ENCODE measurements around the gene MYO5A.
"Not testable (repeated sequence)": the region's sequence is repeated elsewhere in the genome, so short reads cannot be mapped to it uniquely, and the experiment has no call there.

Gene MYO5A

GRCh38 chr15:52419494-52419893 lies 109.2 kb downstream of the MYO5A start:
- no peak for DNase-seq (ENCODE audit: low read depth, low spot score)

GRCh38 chr15:52417957-52418356 lies 110.7 kb downstream of the MYO5A start:
- DNase-seq (ENCODE audit: low read depth, low spot score), result no peak

GRCh38 chr15:52417521-52417920 lies 111.2 kb downstream of the MYO5A start:
- no peak for DNase-seq (ENCODE audit: low read depth, low spot score)

- not testable (repeated sequence) for DNase-seq (ENCODE audit: low read depth, low spot score)
Measured at GRCh38 chr15:52416566-52416965, 112.1 kb downstream of the MYO5A start.

- DNase-seq (ENCODE audit: low read depth, low spot score), result no peak
Measured at GRCh38 chr15:52415628-52416027, 113.1 kb downstream of the MYO5A start.

GRCh38 chr15:52414936-52415335 lies 113.7 kb downstream of the MYO5A start:
- no peak for DNase-seq (ENCODE audit: low read depth, low spot score)

GRCh38 chr15:52408823-52409222 lies 119.9 kb downstream of the MYO5A start:
- DNase-seq (ENCODE audit: low read depth, low spot score), result no peak

GRCh38 chr15:52407374-52407773 lies 121.3 kb downstream of the MYO5A start:
- no peak for DNase-seq (ENCODE audit: low read depth, low spot score)

GRCh38 chr15:52406601-52407000 lies 122.1 kb downstream of the MYO5A start:
- no peak for DNase-seq (ENCODE audit: low read depth, low spot score)

GRCh38 chr15:52405856-52406255 lies 122.8 kb downstream of the MYO5A start:
- DNase-seq (ENCODE audit: low read depth, low spot score), result no peak

- no peak for DNase-seq (ENCODE audit: low read depth, low spot score)
Measured at GRCh38 chr15:52397118-52397517, 131.6 kb downstream of the MYO5A start.

- DNase-seq (ENCODE audit: low read depth, low spot score), result no peak
Measured at GRCh38 chr15:52394118-52394517, 134.6 kb downstream of the MYO5A start.

- DNase-seq (ENCODE audit: low read depth, low spot score), result no peak
Measured at GRCh38 chr15:52392008-52392687, 136.5 kb downstream of the MYO5A start.

- DNase-seq (ENCODE audit: low read depth, low spot score), result no peak
Measured at GRCh38 chr15:52391069-52391468, 137.6 kb downstream of the MYO5A start.

- no peak for DNase-seq (ENCODE audit: low read depth, low spot score)
Measured at GRCh38 chr15:52385670-52386069, 143.0 kb downstream of the MYO5A start.

- DNase-seq (ENCODE audit: low read depth, low spot score), result no peak
Measured at GRCh38 chr15:52383100-52383588, 145.5 kb downstream of the MYO5A start.

GRCh38 chr15:52382647-52383046 lies 146.0 kb downstream of the MYO5A start:
- no peak for DNase-seq (ENCODE audit: low read depth, low spot score)

- DNase-seq (ENCODE audit: low read depth, low spot score), result no peak
Measured at GRCh38 chr15:52379395-52380106, 149.1 kb downstream of the MYO5A start.

- DNase-seq (ENCODE audit: low read depth, low spot score), result no peak
Measured at GRCh38 chr15:52378746-52379394, 149.8 kb downstream of the MYO5A start.

GRCh38 chr15:52370010-52370409 lies 158.7 kb downstream of the MYO5A start:
- no peak for DNase-seq (ENCODE audit: low read depth, low spot score)

GRCh38 chr15:52369455-52369854 lies 159.2 kb downstream of the MYO5A start:
- no peak for DNase-seq (ENCODE audit: low read depth, low spot score)

GRCh38 chr15:52369030-52369429 lies 159.7 kb downstream of the MYO5A start:
- DNase-seq (ENCODE audit: low read depth, low spot score), result no peak

- no peak for DNase-seq (ENCODE audit: low read depth, low spot score)
Measured at GRCh38 chr15:52368402-52368801, 160.3 kb downstream of the MYO5A start.
